ENCODE results near the gene CCDC102B. TPM values are rescaled to one million over a fixed set of nuclear protein-coding genes. Genes with fewer than 3 reads are reported as not detected.
"Not testable (repeated sequence)": the region's sequence is repeated elsewhere in the genome, so short reads cannot be mapped to it uniquely, and the experiment has no call there.

The CCDC102B gene
- total RNA-seq, 6 experiments from 2014 or later, result 0.86 to 1.7 (median 1.2) TPM

- H3K27ac ChIP-seq, result no peak overlapping the region
- intact Hi-C loops (cut with DNase I), result no loop called here
- H3K27me3 ChIP-seq, result no peaks in the 10 kb centered on the region
- TF ChIP-seq CTCF (IDR thresholded peaks at IDR 0.05) (no peak), POLR2A (IDR thresholded peaks at IDR 0.05) (no peak)
- DNase-seq (no peak), ATAC-seq (no peak)
- no peak overlapping the region for H3K4me3 ChIP-seq
- 66% methylated on average over 3 of the region's 3 CpGs for WGBS (ENCODE audit: insufficient coverage, low coverage, low lambda C conversion rate, missing lambda C conversion rate)
- no peaks in the 10 kb centered on the region for H3K4me1 ChIP-seq
- no peaks in the 10 kb centered on the region for H3K9me3 ChIP-seq
- no peaks in the 10 kb centered on the region for H3K36me3 ChIP-seq
These were observed 18.7 kb upstream of the CCDC102B start for GRCh38 chr18:68779169-68779568.

- intact Hi-C loops (cut with DNase I), result no loop called here
- H3K4me1 ChIP-seq, result no peaks in the 10 kb centered on the region
These were observed 16.9 kb upstream of the CCDC102B start for GRCh38 chr18:68780802-68781635.

GRCh38 chr18:68783506-68783905 is 14.4 kb upstream of the CCDC102B start:
- 39% methylated on average over 1 of the region's 1 CpG for WGBS (ENCODE audit: insufficient coverage, low coverage, low lambda C conversion rate, missing lambda C conversion rate)
- Histone ChIP-seq H3K9me3 (no peaks in the 10 kb centered on the region), H3K4me3 (no peak overlapping the region), H3K36me3 (no peaks in the 10 kb centered on the region), H3K27me3 (no peaks in the 10 kb centered on the region), H3K4me1 (no peaks in the 10 kb centered on the region), H3K27ac (no peak overlapping the region)
- DNase-seq, result no peak
- intact Hi-C loops (cut with DNase I), result no loop called here
- ATAC-seq, result no peak
- TF ChIP-seq CTCF (IDR thresholded peaks at IDR 0.05) (no peak), POLR2A (IDR thresholded peaks at IDR 0.05) (no peak)

More at GRCh38 chr18:68780802-68781635, 16.9 kb upstream of the CCDC102B start:
- no peak for ATAC-seq
- no peak overlapping the region for H3K4me3 ChIP-seq
- no peak for DNase-seq
- no peaks in the 10 kb centered on the region for H3K9me3 ChIP-seq
- no peaks in the 10 kb centered on the region for H3K36me3 ChIP-seq
- H3K27ac ChIP-seq, result no peak overlapping the region
- TF ChIP-seq CTCF (IDR thresholded peaks at IDR 0.05) (no peak), POLR2A (IDR thresholded peaks at IDR 0.05) (no peak)
- 67% methylated on average over 2 of the region's 2 CpGs for WGBS (ENCODE audit: insufficient coverage, low coverage, low lambda C conversion rate, missing lambda C conversion rate)
- H3K27me3 ChIP-seq, result no peaks in the 10 kb centered on the region

GRCh38 chr18:68784071-68784470 is 13.8 kb upstream of the CCDC102B start:
- TF ChIP-seq CTCF (IDR thresholded peaks at IDR 0.05), result no peak
- no peak for TF ChIP-seq POLR2A (IDR thresholded peaks at IDR 0.05)
- no peak for ATAC-seq
- Histone ChIP-seq H3K9me3 (no peaks in the 10 kb centered on the region), H3K4me3 (no peak overlapping the region), H3K36me3 (no peaks in the 10 kb centered on the region), H3K27ac (no peak overlapping the region), H3K27me3 (no peaks in the 10 kb centered on the region), H3K4me1 (no peaks in the 10 kb centered on the region)
- no peak for DNase-seq
- intact Hi-C loops (cut with DNase I), result no loop called here
- 75% methylated on average over 3 of the region's 3 CpGs for WGBS (ENCODE audit: insufficient coverage, low coverage, low lambda C conversion rate, missing lambda C conversion rate)

- H3K4me1 ChIP-seq; H3K4me3 ChIP-seq; DNase-seq; H3K27me3 ChIP-seq; intact Hi-C loops (cut with DNase I); H3K9me3 ChIP-seq; ATAC-seq; H3K36me3 ChIP-seq; H3K27ac ChIP-seq: not testable (repeated sequence)
- 94% methylated on average over 8 of the region's 22 CpGs for WGBS (ENCODE audit: insufficient coverage, low coverage, low lambda C conversion rate, missing lambda C conversion rate)
These were observed 7.6 kb upstream of the CCDC102B start for GRCh38 chr18:68790290-68790689.

Data from right lobe of liver (tissue), 6 donors.